NOMO-1 (cell line): ENCODE data around the gene DSTN.

ENCODE experiments used
- DNase-seq, 2 experiments: peaks; one replicate each; lab custom pipeline; 2025; ENCODE audit not compliant: unreplicated experiment in 2 of 2; lab: John Stamatoyannopoulos, UW

DSTN gene

DNA sequence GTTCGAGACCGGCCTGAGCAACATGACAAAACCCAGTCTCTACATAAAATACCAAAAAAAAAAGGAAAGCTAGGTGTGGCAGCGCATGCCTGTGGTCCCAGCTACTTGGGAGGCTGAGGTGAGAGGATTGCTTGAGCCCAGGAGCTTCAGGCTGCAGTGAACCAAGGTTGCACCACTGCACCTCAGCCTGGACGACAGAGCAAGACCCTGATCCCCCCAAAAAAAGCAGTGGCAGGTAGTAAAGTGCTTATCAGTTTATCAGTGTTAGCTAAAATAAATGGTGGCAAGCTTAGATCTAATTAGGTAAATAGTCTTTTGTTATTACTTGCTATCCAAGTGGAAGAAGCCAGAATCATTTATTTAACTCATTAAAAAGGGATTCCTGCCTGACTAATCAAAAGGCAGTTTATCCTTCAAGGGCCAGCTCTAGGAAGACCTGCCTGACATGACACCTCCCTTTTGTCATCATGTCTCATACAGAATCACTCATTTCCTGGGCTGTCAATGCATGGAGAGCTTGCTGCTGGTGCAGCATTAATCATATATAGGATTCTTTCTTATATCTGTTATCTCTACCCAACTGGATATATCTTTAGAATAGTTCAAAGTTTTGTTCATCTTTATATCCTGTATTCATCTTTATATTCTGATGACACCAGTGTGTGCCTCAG, 9.6 kb downstream of the DSTN start:
- DNase-seq: no peak

- DNase-seq: no peak
These were observed 11.0 kb downstream of the DSTN start for GRCh38 chr20:17580895-17581294.

DNA sequence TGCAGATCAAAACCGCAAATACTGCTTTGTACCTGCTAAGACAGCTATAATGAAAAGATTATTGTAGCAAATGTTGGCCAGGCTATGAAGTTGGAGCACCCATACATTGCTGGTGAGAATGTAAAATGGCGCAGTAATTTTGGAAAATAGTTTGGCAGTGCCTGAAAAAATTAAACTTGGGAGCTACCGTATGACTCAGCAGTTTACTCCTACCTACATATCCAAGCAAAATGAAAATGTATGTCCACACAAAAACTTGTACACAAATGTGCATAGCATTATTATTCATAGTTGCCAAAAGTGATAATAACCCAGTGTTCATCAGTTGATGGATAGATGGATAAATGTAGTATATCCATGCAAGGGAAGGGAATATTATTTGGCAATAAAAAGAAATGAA, 13.3 kb downstream of the DSTN start:
- no peak for DNase-seq

DNA sequence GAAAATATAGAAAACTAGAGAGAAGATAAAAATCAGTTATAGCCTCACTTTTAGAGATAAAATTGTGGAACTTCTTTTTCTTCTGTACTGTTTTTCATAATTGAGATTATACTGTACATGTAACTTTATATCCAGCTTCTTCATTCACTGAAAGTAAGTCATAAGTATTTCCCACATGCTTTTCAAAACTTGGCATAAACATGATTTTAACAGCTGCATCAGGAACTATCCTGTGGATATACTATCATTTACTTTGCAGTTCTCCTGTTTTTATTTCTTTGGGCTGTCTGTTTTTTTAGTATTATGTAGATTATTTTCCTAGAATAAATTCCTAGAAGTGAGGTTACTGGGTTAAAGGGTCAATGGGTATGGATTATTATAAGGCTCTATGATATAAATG, 14.8 kb downstream of the DSTN start:
- no peak for DNase-seq

GRCh38 chr20:17586250-17586649, 16.4 kb downstream of the DSTN start:
- no peak for DNase-seq

DNA sequence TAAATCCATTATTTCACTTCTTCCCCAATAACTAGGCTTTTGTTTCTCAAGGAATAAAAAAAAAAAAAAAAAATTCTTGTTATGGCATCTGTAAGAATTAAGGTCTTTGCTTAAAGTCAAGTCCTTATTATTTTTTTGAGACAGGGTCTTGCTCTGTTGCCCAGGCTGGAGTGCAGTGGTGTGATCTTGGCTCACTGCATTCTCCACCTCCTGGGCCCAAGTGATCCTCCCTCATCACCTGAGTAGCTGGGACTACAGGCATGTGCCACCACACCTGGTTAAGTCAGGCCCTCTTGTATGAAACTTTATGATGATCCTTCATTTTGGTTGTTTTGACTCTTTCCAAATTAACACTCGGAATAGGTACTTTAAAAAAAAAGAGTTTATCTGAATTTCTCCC, 17.3 kb downstream of the DSTN start:
- DNase-seq: no peak

- no peak for DNase-seq
These were observed 17.9 kb downstream of the DSTN start for GRCh38 chr20:17587824-17588223.

DNA sequence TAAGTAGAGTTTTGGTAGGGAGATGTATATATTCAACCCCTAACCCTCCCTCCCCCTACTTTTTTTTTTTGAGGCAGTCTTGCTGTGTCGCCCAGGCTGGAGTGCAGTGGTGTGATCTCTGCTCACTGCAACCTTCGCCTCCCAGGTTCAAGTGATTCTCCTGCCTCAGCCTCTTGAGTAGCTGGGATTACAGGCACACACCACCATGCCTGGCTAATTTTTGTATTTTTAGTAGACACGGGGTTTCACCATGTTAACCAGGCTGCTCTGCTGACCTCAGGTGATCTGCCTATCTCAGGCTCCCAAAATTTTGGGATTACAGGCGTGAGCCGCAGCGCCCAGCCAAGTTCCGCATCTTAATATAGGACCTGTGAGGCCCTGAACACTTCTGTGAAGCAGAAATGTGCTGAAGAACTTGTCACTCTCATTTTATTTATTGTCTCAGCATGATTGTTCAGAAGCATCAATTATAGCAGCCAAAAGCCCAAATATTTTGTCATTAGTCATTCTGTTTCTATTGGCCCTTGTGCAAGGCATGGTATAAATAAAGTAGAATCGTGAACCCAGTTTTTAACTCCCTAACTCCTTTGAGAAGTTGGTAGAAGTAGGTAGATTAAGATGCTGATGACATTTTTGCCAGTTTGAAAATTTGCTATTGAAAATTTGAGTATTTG, 19.4 kb downstream of the DSTN start:
- no peak for DNase-seq

- DNase-seq: no peak
These were observed 20.4 kb downstream of the DSTN start for GRCh38 chr20:17590245-17590644.

DNA sequence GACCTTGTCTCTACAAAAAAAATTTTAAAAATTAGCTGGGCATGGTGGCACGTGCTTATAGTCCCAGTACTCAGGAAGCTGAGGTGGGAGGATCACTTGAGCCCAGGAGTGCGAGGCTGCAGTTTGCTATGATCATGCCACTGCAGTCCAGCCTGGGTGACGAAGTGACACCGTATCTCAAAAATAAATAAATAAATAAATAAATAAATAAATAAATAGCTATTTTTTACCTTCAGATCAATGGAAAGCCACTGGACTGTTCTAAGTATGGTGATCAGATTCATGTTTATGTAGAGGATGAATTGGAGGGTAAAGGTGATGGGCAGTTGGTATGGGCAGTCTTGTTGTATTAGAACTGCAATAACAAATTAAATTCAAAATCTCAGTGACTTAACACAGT, 24.0 kb downstream of the DSTN start:
- no peak for DNase-seq

DNA sequence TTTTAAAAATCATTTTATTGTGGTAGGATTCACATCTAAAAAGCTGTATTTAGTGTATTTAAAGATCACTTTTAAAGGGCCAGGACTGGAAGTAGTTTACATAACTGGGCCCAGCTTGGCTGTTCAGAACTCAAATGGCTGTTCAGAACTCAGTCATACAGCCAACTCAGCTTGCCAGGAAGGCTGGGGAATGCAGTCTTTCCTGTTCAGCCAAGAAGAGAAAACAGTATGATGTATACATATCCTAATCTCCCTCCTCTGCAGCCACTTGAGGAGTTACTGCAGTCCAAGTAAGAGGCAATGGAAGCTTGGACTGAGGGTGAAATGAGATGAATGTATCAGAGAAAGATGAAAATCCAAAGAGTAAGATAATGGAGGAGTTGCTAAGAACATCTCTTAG, 24.6 kb downstream of the DSTN start:
- DNase-seq: no peak

GRCh38 chr20:17595856-17596255, 26.0 kb downstream of the DSTN start:
- no peak for DNase-seq

DNA sequence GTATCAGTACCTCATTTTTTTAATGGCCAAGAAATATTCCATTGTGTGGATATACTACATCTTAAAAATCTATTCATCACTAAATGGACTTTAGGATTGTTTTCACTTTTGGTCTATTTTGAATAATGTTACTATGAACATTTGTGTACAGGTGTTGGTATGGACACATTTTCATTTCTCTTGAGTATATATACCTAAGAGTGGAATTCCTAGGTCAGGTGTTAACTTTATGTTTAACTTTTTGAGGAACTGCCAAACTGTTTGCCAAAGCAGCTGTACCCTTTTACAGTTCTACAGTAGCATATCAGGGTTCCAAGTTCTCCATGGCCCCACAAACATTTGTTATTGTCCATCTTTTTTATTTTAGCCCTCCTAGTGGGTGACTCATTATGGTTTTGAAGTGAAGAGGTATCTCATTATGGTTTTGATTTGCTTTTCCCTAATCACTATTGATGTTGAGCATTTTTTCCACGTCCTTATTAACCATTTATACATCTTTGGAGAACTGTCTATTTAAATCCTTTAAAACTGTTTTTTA, 28.2 kb downstream of the DSTN start:
- no peak for DNase-seq

- no peak for DNase-seq
These were observed 32.1 kb downstream of the DSTN start for GRCh38 chr20:17601957-17602356.

DNA sequence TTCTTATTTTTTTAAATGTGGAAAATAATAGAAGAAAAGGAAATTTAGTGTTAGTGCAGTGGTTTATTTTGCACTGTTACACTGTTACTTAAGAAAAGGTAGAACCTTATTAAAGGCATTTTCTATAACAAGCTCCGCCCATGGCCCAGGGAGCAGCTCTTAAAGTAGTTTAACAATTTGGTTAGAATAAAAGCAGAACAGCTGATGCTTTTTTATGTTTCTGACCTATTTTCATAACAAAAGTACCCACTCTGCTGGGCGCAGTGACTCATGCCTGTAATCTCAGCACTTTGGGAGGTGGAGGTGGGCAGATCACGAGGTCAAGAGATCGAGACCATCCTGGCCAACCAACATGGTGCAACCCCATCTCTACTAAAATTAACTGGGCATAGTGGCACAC, 32.6 kb downstream of the DSTN start:
- DNase-seq: no peak

- no peak for DNase-seq
These were observed 35.3 kb downstream of the DSTN start for GRCh38 chr20:17605131-17605660.

DNA sequence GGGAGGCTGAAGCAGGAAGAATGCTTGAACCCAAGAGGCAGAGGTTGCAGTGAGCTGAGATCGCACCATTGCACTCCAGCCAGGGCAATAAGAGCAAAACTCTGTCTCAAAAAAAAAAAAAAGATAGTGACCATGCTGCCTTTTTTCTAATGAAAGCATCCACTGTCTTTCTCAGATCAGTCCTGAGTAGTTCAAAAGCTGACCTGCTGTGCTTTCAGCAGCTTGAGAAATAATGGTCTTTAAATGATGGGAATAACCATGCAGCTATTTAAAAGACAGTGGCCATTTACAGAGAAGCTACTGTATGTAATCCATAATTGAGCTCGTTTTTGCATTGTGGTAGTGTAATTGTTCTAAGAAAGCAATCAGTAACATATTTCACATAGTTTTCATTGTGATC, 36.1 kb downstream of the DSTN start:
- DNase-seq: no peak

GRCh38 chr20:17608701-17609497, 39.0 kb downstream of the DSTN start:
- DNase-seq: no peak

GRCh38 chr20:17609811-17610377, 40.0 kb downstream of the DSTN start:
- DNase-seq: no peak

- no peak for DNase-seq
These were observed 40.9 kb downstream of the DSTN start for GRCh38 chr20:17610566-17611289.

DNA sequence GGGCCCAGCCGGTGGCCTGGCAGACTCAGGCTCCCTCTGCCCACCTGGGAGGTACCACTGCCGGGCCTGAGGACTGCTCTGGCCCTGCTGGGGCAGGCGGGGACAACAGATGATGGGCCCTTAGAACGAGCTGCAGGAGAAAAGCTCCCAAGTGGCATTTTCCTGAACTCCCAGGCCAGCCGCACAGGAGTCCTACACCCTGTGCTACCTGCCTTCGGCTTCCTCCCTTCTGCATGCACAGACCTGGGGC, 41.3 kb downstream of the DSTN start:
- no peak for DNase-seq
